Mucosa of stomach (tissue), 1 donor: Measurements from ENCODE around the gene TGIF2.

Experiments used
- H3K27me3 ChIP-seq: one replicate; pipeline ENCODE4 v1.7.0; 2013; ENCODE audit warnings: mild to moderate bottlenecking, low read length; ENCODE audit not compliant: control insufficient read depth, insufficient read depth
- H3K36me3 ChIP-seq: one replicate; pipeline ENCODE4 v1.7.0; 2013; ENCODE audit warnings: low read length; ENCODE audit not compliant: control insufficient read depth, insufficient read depth
- H3K4me1 ChIP-seq: one replicate; pipeline ENCODE4 v1.7.0; 2013; ENCODE audit warnings: mild to moderate bottlenecking, low read length; ENCODE audit not compliant: control insufficient read depth, insufficient read depth
- H3K4me3 ChIP-seq: one replicate; pipeline ENCODE4 v1.7.0; 2013; ENCODE audit warnings: low read length
- H3K9ac ChIP-seq: one replicate; pipeline ENCODE4 v1.7.0; 2013; ENCODE audit warnings: mild to moderate bottlenecking, low read length, moderate library complexity
- H3K9me3 ChIP-seq: one replicate; pipeline ENCODE4 v1.7.0; 2013; ENCODE audit warnings: mild to moderate bottlenecking, low read length, moderate library complexity; ENCODE audit not compliant: control insufficient read depth
- donor health status: Pancreatic carcinoma.

TGIF2 gene

DNA sequence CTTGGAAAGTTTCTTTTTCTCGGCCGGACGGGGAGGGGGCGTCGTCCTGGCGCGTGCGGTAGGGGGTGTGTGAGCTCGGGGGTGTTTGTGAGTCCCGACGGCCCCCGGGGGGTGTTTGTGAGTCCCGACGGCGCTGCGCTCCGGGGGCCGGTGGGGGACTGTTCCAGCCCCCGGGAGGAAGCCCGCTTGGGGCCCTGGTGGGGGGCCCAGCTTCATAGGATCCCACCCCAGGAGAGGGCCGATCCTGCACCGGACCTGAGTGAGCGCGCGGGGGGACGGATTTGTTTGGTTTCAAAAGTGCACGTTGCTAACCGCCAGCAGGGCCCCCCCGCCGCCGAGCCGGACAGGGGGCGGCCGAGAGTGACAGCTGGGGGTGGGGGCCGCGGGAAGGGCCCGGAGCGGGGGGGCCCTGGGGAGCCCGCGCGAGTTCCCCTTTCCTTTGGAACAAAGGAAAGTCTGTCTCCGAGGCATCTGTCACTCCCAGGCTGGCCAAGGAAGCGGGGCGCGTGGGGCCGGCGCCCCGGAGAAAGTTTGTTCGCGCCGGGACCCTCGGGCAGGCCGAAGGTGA is 485 bp downstream of the TGIF2 start:
- peak overlapping the region; percentile 56 for H3K4me3 ChIP-seq

DNA sequence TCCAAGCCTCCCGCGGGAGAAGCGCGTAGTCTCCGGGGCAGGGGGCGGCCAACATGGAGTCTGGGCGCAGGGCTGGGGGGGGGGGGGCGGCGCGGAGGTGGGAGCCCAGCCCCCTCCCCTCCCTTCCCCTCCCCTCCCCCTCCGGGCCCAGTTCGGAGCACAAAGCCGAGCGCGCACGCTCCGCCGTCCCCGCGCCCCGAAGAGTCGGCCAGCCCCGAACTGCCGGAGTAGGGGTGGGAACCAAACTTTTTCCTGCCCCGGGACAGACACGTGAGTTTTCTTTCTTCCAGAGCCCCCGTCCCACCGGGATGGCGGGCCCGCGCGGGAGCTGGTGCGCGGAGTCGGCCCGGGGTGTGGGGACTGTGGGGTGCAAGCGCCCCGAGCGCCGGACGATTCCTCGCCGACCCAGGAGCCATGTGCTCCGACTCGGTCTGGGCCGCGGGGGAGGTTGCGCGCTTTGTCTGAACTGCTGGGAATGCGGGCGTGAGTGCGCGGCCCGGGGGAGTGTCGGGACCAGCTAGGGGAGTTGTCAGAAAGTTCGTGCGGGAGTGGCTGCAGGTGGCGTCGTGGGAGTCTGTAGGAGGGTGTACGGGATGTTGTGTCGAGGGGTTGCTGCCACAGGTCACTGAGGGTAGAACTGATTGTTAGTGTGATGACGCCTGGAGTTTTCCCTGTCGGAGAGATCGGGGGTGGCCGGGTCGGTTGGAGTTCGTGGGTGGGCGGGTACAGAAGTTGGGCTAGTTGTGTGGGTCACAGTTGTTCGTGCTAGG is 1.2 kb downstream of the TGIF2 start:
- Histone ChIP-seq H3K4me1 (peaks cover 15% of the 10 kb centered on the region), H3K9ac (peak overlapping the region; percentile 78), H3K36me3 (no peaks in the 10 kb centered on the region), H3K27me3 (no peaks in the 10 kb centered on the region), H3K9me3 (no peaks in the 10 kb centered on the region), H3K4me3 (no peak overlapping the region)

More for the DNA sequence above, 485 bp downstream of the TGIF2 start:
- no peaks in the 10 kb centered on the region for H3K27me3 ChIP-seq
- H3K36me3 ChIP-seq = no peaks in the 10 kb centered on the region
- no peaks in the 10 kb centered on the region for H3K9me3 ChIP-seq
- peaks cover 15% of the 10 kb centered on the region for H3K4me1 ChIP-seq
- peak overlapping the region; percentile 78 for H3K9ac ChIP-seq

GRCh38 chr20:36576081-36576445 is 2.7 kb downstream of the TGIF2 start:
- Histone ChIP-seq H3K4me3 (no peak overlapping the region), H3K9me3 (no peaks in the 10 kb centered on the region), H3K9ac (no peak overlapping the region), H3K4me1 (peaks cover 15% of the 10 kb centered on the region), H3K27me3 (no peaks in the 10 kb centered on the region), H3K36me3 (no peaks in the 10 kb centered on the region)

DNA sequence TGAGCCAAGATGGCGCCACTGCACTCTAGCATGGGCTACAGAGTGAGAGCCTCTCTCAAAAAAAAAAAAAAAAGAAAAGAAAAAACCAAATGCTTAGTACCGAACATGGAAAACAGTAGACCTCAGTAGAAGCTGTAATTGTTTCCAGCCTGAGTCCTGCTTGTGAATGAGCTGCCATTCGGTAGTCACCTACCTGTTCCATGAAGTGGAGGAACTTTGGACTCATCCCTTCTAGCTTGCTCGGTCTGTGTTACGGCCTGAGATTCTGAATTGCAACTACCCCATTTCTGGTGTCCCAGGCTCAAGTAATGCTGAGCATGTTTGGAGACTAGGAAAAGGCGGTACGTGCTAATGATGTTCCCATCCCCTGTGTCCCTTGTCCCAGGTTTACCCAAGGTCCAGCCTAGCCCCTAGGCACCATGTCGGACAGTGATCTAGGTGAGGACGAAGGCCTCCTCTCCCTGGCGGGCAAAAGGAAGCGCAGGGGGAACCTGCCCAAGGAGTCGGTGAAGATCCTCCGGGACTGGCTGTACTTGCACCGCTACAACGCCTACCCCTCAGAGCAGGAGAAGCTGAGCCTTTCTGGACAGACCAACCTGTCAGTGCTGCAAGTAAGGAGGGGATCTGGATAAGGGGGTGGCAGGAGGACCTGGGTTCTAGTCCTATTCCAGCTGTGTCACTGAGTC is 5.1 kb downstream of the TGIF2 start:
- Histone ChIP-seq H3K27me3 (no peaks in the 10 kb centered on the region), H3K36me3 (no peaks in the 10 kb centered on the region), H3K9ac (no peak overlapping the region), H3K4me1 (peaks cover 15% of the 10 kb centered on the region), H3K4me3 (no peak overlapping the region), H3K9me3 (no peaks in the 10 kb centered on the region)

- Histone ChIP-seq H3K9ac (no peak overlapping the region), H3K4me1 (peaks cover 12% of the 10 kb centered on the region), H3K27me3 (no peaks in the 10 kb centered on the region), H3K4me3 (no peak overlapping the region), H3K9me3 (no peaks in the 10 kb centered on the region), H3K36me3 (no peaks in the 10 kb centered on the region)
Observed at GRCh38 chr20:36579996-36580545, 6.7 kb downstream of the TGIF2 start.

GRCh38 chr20:36582322-36582721 is 8.9 kb downstream of the TGIF2 start:
- Histone ChIP-seq H3K4me3 (no peak overlapping the region), H3K9ac (no peak overlapping the region), H3K27me3 (no peaks in the 10 kb centered on the region), H3K36me3 (no peaks in the 10 kb centered on the region), H3K4me1 (no peaks in the 10 kb centered on the region), H3K9me3 (no peaks in the 10 kb centered on the region)

DNA sequence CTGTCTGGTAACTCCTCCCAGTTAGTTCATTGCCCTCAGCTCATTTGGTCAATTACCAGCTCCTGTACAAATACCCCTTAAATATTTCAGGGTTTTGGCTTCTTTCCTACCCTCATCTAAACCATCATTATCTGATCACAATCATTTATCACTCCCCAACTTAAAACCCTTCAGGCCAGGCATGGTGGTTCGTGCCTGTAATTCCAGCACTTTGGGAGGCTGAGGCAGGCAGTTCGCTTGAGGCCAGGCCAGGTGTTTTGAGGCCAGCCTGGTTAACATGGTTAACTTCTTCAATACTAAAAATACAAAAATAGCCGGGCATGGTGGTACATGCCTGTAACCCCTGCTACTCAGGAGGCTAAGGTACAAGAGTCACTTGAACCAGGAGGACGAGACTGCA is 9.4 kb downstream of the TGIF2 start:
- Histone ChIP-seq H3K9ac (no peak overlapping the region), H3K36me3 (no peaks in the 10 kb centered on the region), H3K9me3 (no peaks in the 10 kb centered on the region)

DNA sequence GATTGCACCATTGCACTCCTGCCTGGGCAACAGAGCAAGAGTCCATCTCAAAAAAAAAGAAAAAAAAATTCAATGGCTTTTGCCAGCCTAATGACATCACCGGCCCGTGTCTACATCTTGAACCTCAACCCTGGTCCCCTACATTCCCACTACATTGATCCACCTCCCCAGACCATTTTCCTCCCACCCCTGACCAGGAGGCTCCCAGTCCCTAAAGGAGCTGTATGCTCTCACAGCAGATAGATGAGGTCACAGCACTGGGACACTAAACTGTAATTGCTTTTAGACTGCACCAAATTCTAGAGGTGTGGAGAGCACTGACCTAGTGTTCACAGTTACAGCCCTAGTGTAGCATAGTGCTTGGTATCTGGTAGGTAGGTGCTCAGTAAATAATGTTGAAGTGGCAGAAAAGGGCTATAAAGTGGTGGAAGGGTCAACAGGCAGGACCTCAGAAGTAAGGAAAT is 10.7 kb downstream of the TGIF2 start:
- no peaks in the 10 kb centered on the region for H3K4me1 ChIP-seq
- H3K9me3 ChIP-seq = no peaks in the 10 kb centered on the region
- no peak overlapping the region for H3K4me3 ChIP-seq
- H3K9ac ChIP-seq = no peak overlapping the region
- no peaks in the 10 kb centered on the region for H3K36me3 ChIP-seq
- H3K27me3 ChIP-seq = no peaks in the 10 kb centered on the region

More for the DNA sequence above, 9.4 kb downstream of the TGIF2 start:
- H3K27me3 ChIP-seq = no peaks in the 10 kb centered on the region
- no peaks in the 10 kb centered on the region for H3K4me1 ChIP-seq
- H3K4me3 ChIP-seq = no peak overlapping the region

DNA sequence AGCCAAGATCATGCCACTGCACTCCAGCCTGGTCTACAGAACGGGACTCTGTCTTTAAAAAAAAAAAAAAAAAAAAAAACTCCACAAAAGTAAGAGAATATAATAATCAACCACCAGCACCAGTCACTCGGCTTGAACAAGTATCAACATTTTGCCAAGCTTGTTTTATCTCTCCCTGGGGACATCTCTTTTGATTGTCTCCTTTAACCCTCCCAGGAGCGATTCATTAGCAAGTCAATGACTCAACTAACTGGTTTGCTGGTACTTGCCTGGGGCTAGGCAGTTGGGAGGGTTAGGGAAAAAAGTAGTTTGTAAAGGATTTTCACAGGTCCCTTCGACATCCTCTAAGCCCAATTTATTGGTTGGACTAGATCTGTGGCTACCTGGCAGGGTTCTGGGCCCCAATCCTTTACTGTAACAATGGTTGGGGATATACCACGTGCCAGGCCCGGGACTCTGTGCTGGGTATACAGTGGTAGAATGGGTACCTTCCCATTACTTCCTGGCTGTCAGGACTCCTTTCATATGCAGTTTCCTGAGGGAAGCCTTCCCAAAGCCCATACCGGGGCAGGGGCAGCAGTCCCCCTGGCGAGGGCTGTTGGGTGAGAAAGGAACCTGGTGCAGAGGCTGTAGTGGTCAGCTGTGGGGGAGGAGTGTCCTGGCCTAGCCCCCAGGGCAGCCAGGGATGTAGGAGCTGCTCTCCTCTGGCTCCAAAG is 12.2 kb downstream of the TGIF2 start:
- H3K4me3 ChIP-seq = no peak overlapping the region
- no peak overlapping the region for H3K9ac ChIP-seq
- no peaks in the 10 kb centered on the region for H3K36me3 ChIP-seq
- no peaks in the 10 kb centered on the region for H3K4me1 ChIP-seq
- no peaks in the 10 kb centered on the region for H3K27me3 ChIP-seq
- no peaks in the 10 kb centered on the region for H3K9me3 ChIP-seq

DNA sequence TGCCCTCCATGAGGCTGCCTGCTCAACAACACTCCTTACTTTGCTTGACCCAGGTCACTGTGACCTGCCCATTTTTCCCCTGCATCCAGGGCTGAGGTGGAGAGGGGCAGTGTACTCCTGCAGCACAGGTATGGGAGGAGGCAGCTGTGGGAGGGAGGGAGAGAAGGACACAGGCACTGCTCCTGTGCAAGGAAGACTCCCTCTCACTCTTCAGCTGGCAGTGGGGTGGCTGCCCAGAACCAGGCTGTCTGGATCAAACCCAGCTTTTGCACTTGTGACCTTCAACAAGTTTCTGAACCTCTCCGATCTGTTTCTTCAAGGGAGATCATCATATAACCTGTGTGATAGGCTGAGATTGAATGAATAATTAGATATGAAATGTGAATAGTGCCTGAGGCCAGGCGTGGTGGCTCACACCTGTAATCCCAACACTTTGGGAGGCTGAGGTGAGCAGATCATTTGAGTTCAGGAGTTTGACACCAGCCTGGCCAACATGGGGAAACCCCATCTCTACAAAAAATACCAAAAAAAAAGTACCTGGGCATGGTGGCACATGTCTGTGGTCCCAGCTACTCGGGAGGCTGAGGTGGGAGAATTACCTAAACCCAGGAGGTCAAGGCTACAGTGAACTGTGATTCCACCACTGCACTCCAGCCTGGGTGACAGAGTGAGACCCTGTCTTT is 14.1 kb downstream of the TGIF2 start:
- Histone ChIP-seq H3K9ac (no peak overlapping the region), H3K4me1 (no peaks in the 10 kb centered on the region), H3K36me3 (no peaks in the 10 kb centered on the region), H3K9me3 (no peaks in the 10 kb centered on the region), H3K27me3 (no peaks in the 10 kb centered on the region), H3K4me3 (no peak overlapping the region)

DNA sequence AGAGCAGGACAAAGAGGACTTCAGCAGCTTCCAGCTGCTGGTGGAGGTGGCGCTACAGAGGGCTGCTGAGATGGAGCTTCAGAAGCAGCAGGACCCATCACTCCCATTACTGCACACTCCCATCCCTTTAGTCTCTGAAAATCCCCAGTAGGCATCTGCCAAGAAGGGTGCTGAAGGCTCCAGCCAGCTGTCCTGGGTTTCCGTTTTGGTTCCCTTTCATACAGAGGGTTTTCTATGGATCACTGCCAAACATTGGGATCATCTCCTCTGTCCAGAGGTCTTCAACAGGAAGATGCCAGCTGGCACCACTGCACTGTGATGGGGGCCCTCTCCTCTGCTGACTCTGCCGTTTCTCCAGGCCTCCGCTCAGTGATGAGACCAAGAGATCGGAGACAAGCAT is 17.9 kb downstream of the TGIF2 start:
- H3K9ac ChIP-seq = no peak overlapping the region
- no peak overlapping the region for H3K4me3 ChIP-seq
- H3K9me3 ChIP-seq = no peaks in the 10 kb centered on the region
- no peaks in the 10 kb centered on the region for H3K4me1 ChIP-seq
- no peaks in the 10 kb centered on the region for H3K36me3 ChIP-seq
- no peaks in the 10 kb centered on the region for H3K27me3 ChIP-seq
